ENCODE data around the gene MAT2A.

The MAT2A gene

GRCh38 chr2:85584354-85584856 is 45.4 kb downstream of the MAT2A start, which contains the start of gene VAMP5:
VAMP5 (plus strand) TSS chr2:85584431; CDS start chr2:85584491, 60 bp downstream.
- Histone ChIP-seq H3K36me3 (ENCODE audit: control insufficient read depth in 1 of 2, insufficient read depth in 2 of 2, low read depth in 1 of 2, low read length in 2 of 2) (peaks cover 0 to 20% of the 10 kb centered on the region in 2 experiments), H2BK120ac (ENCODE audit: low read depth, low read length) (peak within 1 kb of the TSS; percentile 87), H3K18ac (ENCODE audit: low read depth in 1 of 2, low read length in 2 of 2) (peak within 1 kb of the TSS; percentile 59 to 87), H3K79me1 (replicated peaks; ENCODE audit: low read length, poor library complexity, severe bottlenecking) (peaks cover 4% of the 10 kb centered on the region), H2BK12ac (ENCODE audit: low read length in 2 of 2) (peak within 1 kb of the TSS; percentile 69 to 76), H2AK5ac (ENCODE audit: low read length, severe bottlenecking) (peak within 1 kb of the TSS; percentile 73), H4K91ac (ENCODE audit: low read length) (peak within 1 kb of the TSS; percentile 48), H3K27me3 (ENCODE audit: control insufficient read depth in 1 of 2, insufficient read depth in 1 of 2, low read length in 2 of 2) (no peaks in the 10 kb centered on the region), H3K4me3 (ENCODE audit: insufficient read depth in 1 of 2, low read depth in 1 of 2, low read length in 2 of 2) (peak within 1 kb of the TSS in 1 of 2 experiments; percentile 84), H3K9ac (ENCODE audit: low read length) (peak within 1 kb of the TSS; percentile 85), H3K4me2 (ENCODE audit: low read length, poor library complexity, severe bottlenecking) (no peak within 1 kb of the TSS), H3K9me3 (ENCODE audit: control insufficient read depth, low read length) (no peaks in the 10 kb centered on the region), H2BK15ac (ENCODE audit: low read depth, poor library complexity, severe bottlenecking) (peak within 1 kb of the TSS; percentile 93), H3K4me1 (ENCODE audit: control insufficient read depth, insufficient read depth, low read depth, low read length) (peaks cover 24% of the 10 kb centered on the region), H4K8ac (ENCODE audit: low read length) (peak within 1 kb of the TSS; percentile 96), H3K14ac (ENCODE audit: low read length in 2 of 2) (no peak within 1 kb of the TSS), H3K27ac (ENCODE audit: low read length, poor library complexity, severe bottlenecking) (peak within 1 kb of the TSS; percentile 38), H3K23ac (ENCODE audit: low read length in 2 of 2) (no peak within 1 kb of the TSS), H2AFZ (ENCODE audit: low read depth, low read length) (peak within 1 kb of the TSS; percentile 20), H2BK5ac (ENCODE audit: low read depth, low read length, poor library complexity, severe bottlenecking) (no peak within 1 kb of the TSS), H3K4ac (ENCODE audit: low read depth in 1 of 2, low read length in 2 of 2) (peak within 1 kb of the TSS; percentile 70 to 77)
- DNase-seq = no peak
- WGBS = 54% methylated on average over 49 of the region's 52 CpGs

- H3K4me3 ChIP-seq (ENCODE audit: insufficient read depth in 1 of 2, low read depth in 1 of 2, low read length in 2 of 2) = peak overlapping the region in 1 of 2 experiments; percentile 84
- peak overlapping the region; percentile 73 for H2AK5ac ChIP-seq (ENCODE audit: low read length, severe bottlenecking)
- peaks cover 4% of the 10 kb centered on the region for H3K79me1 ChIP-seq (replicated peaks; ENCODE audit: low read length, poor library complexity, severe bottlenecking)
- 52% methylated on average over 7 of the region's 9 CpGs for WGBS
- H3K4me2 ChIP-seq (ENCODE audit: low read length, poor library complexity, severe bottlenecking) = no peak overlapping the region
- H2BK12ac ChIP-seq (ENCODE audit: low read length in 2 of 2) = peak overlapping the region; percentile 69 to 76
- DNase-seq = peak; percentile 70
- no peak overlapping the region for H2BK5ac ChIP-seq (ENCODE audit: low read depth, low read length, poor library complexity, severe bottlenecking)
- no peak overlapping the region for H3K23ac ChIP-seq (ENCODE audit: low read length in 2 of 2)
- peak overlapping the region; percentile 38 for H2BK15ac ChIP-seq (ENCODE audit: low read depth, poor library complexity, severe bottlenecking)
- no peaks in the 10 kb centered on the region for H3K27me3 ChIP-seq (ENCODE audit: control insufficient read depth in 1 of 2, insufficient read depth in 1 of 2, low read length in 2 of 2)
- H4K91ac ChIP-seq (ENCODE audit: low read length) = peak overlapping the region; percentile 48
- peak overlapping the region; percentile 87 for H2BK120ac ChIP-seq (ENCODE audit: low read depth, low read length)
- peak overlapping the region; percentile 85 for H3K9ac ChIP-seq (ENCODE audit: low read length)
- no peaks in the 10 kb centered on the region for H3K9me3 ChIP-seq (ENCODE audit: control insufficient read depth, low read length)
- peak overlapping the region; percentile 38 for H3K27ac ChIP-seq (ENCODE audit: low read length, poor library complexity, severe bottlenecking)
- H3K18ac ChIP-seq (ENCODE audit: low read depth in 1 of 2, low read length in 2 of 2) = peak overlapping the region; percentile 59 to 87
- H3K4ac ChIP-seq (ENCODE audit: low read depth in 1 of 2, low read length in 2 of 2) = peak overlapping the region; percentile 70 to 77
- peak overlapping the region; percentile 96 for H4K8ac ChIP-seq (ENCODE audit: low read length)
- peaks cover 24% of the 10 kb centered on the region for H3K4me1 ChIP-seq (ENCODE audit: control insufficient read depth, insufficient read depth, low read depth, low read length)
- H2AFZ ChIP-seq (ENCODE audit: low read depth, low read length) = peak overlapping the region; percentile 20
- no peak overlapping the region for H3K14ac ChIP-seq (ENCODE audit: low read length in 2 of 2)
- peaks cover 0 to 20% of the 10 kb centered on the region in 2 experiments for H3K36me3 ChIP-seq (ENCODE audit: control insufficient read depth in 1 of 2, insufficient read depth in 2 of 2, low read depth in 1 of 2, low read length in 2 of 2)
Observed at GRCh38 chr2:85584857-85585780, 46.2 kb downstream of the MAT2A start.

DNA sequence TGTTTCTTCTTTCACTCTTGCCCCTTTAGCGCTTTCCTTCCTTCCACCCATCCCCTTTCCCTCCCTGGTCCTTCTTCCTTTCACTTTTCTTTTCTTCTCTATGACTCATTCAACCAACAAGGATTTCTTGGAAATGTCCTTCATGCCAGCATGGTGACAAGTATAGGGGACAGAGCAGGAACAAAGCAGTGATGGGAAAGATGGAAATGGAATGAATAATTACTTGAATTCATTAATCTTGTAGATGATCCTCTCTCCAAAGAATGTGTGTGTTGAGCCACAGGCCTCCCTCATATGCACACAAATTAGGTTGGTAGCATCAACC is 46.8 kb downstream of the MAT2A start:
- 55% methylated on average over 1 of the region's 1 CpG for WGBS
- H3K9me3 ChIP-seq (ENCODE audit: control insufficient read depth, low read length) = no peaks in the 10 kb centered on the region

GRCh38 chr2:85588236-85588635 is 49.3 kb downstream of the MAT2A start:
- 79% methylated on average over 4 of the region's 4 CpGs for whole genome bisulfite sequencing
- H3K9ac ChIP-seq (ENCODE audit: low read length) = no peak overlapping the region

More for the DNA sequence above, 46.8 kb downstream of the MAT2A start:
- H3K4ac ChIP-seq (ENCODE audit: low read depth in 1 of 2, low read length in 2 of 2) = peak overlapping the region; percentile 33 to 63
- peaks cover 29% of the 10 kb centered on the region for H3K4me1 ChIP-seq (ENCODE audit: control insufficient read depth, insufficient read depth, low read depth, low read length)
- peak overlapping the region; percentile 96 for H4K8ac ChIP-seq (ENCODE audit: low read length)
- H4K91ac ChIP-seq (ENCODE audit: low read length) = peak overlapping the region; percentile 44
- peak overlapping the region; percentile 85 for H3K9ac ChIP-seq (ENCODE audit: low read length)
- H2AK5ac ChIP-seq (ENCODE audit: low read length, severe bottlenecking) = peak overlapping the region; percentile 57
- peaks cover 4% of the 10 kb centered on the region for H3K79me1 ChIP-seq (replicated peaks; ENCODE audit: low read length, poor library complexity, severe bottlenecking)
- H3K4me3 ChIP-seq (ENCODE audit: insufficient read depth in 1 of 2, low read depth in 1 of 2, low read length in 2 of 2) = peak overlapping the region in 1 of 2 experiments; percentile 84
- peak overlapping the region; percentile 59 to 87 for H3K18ac ChIP-seq (ENCODE audit: low read depth in 1 of 2, low read length in 2 of 2)
- H2AFZ ChIP-seq (ENCODE audit: low read depth, low read length) = no peak overlapping the region
- no peak overlapping the region for H2BK12ac ChIP-seq (ENCODE audit: low read length in 2 of 2)
- no peak overlapping the region for H3K4me2 ChIP-seq (ENCODE audit: low read length, poor library complexity, severe bottlenecking)
- H3K23ac ChIP-seq (ENCODE audit: low read length in 2 of 2) = no peak overlapping the region
- no peaks in the 10 kb centered on the region for H3K27me3 ChIP-seq (ENCODE audit: control insufficient read depth in 1 of 2, insufficient read depth in 1 of 2, low read length in 2 of 2)
- peak overlapping the region; percentile 38 for H3K27ac ChIP-seq (ENCODE audit: low read length, poor library complexity, severe bottlenecking)
- H2BK5ac ChIP-seq (ENCODE audit: low read depth, low read length, poor library complexity, severe bottlenecking) = no peak overlapping the region
- H3K36me3 ChIP-seq (ENCODE audit: control insufficient read depth in 1 of 2, insufficient read depth in 2 of 2, low read depth in 1 of 2, low read length in 2 of 2) = peaks cover 0 to 20% of the 10 kb centered on the region in 2 experiments
- H3K14ac ChIP-seq (ENCODE audit: low read length in 2 of 2) = no peak overlapping the region
- H2BK120ac ChIP-seq (ENCODE audit: low read depth, low read length) = no peak overlapping the region
- DNase-seq = peak; percentile 81
- H2BK15ac ChIP-seq (ENCODE audit: low read depth, poor library complexity, severe bottlenecking) = no peak overlapping the region

More at GRCh38 chr2:85588236-85588635, 49.3 kb downstream of the MAT2A start:
- Histone ChIP-seq H2AK5ac (ENCODE audit: low read length, severe bottlenecking) (peak overlapping the region; percentile 75), H3K4me2 (ENCODE audit: low read length, poor library complexity, severe bottlenecking) (no peak overlapping the region), H3K4me3 (ENCODE audit: insufficient read depth in 1 of 2, low read depth in 1 of 2, low read length in 2 of 2) (no peak overlapping the region), H3K27me3 (ENCODE audit: control insufficient read depth in 1 of 2, insufficient read depth in 1 of 2, low read length in 2 of 2) (no peaks in the 10 kb centered on the region), H4K91ac (ENCODE audit: low read length) (no peak overlapping the region), H2BK120ac (ENCODE audit: low read depth, low read length) (peak overlapping the region; percentile 9), H3K27ac (ENCODE audit: low read length, poor library complexity, severe bottlenecking) (peak overlapping the region; percentile 18), H3K23ac (ENCODE audit: low read length in 2 of 2) (no peak overlapping the region), H3K4ac (ENCODE audit: low read depth in 1 of 2, low read length in 2 of 2) (no peak overlapping the region), H3K36me3 (ENCODE audit: control insufficient read depth in 1 of 2, insufficient read depth in 2 of 2, low read depth in 1 of 2, low read length in 2 of 2) (peaks cover 6 to 17% of the 10 kb centered on the region in 2 experiments), H4K8ac (ENCODE audit: low read length) (no peak overlapping the region), H2BK15ac (ENCODE audit: low read depth, poor library complexity, severe bottlenecking) (no peak overlapping the region), H3K79me1 (replicated peaks; ENCODE audit: low read length, poor library complexity, severe bottlenecking) (peaks cover 3% of the 10 kb centered on the region), H2BK12ac (ENCODE audit: low read length in 2 of 2) (peak overlapping the region; percentile 29 to 65), H3K18ac (ENCODE audit: low read depth in 1 of 2, low read length in 2 of 2) (peak overlapping the region in 1 of 2 experiments; percentile 18), H3K4me1 (ENCODE audit: control insufficient read depth, insufficient read depth, low read depth, low read length) (peaks cover 34% of the 10 kb centered on the region), H3K14ac (ENCODE audit: low read length in 2 of 2) (no peak overlapping the region), H2AFZ (ENCODE audit: low read depth, low read length) (no peak overlapping the region), H2BK5ac (ENCODE audit: low read depth, low read length, poor library complexity, severe bottlenecking) (no peak overlapping the region), H3K9me3 (ENCODE audit: control insufficient read depth, low read length) (no peaks in the 10 kb centered on the region)
- DNase-seq = no peak
